HG03378 (cell line): Measurements from ENCODE around the gene KCNK1.
"Not testable (repeated sequence)": the region's sequence is repeated elsewhere in the genome, so short reads cannot be mapped to it uniquely, and the experiment has no call there.

ENCODE experiments used
- ATAC-seq: cut with Tn5 transposase; IDR thresholded peaks from one replicate; pipeline ENCODE4 v1.9.1; 2021; ENCODE audit warnings: mild to moderate bottlenecking, moderate library complexity; ENCODE audit not compliant: unreplicated experiment

The KCNK1 gene

GRCh38 chr1:233607252-233608119 is 6.4 kb upstream of the KCNK1 start:
- no peak for ATAC-seq

- no peak for ATAC-seq
These were observed 4.9 kb upstream of the KCNK1 start for GRCh38 chr1:233608988-233609387.

GRCh38 chr1:233609926-233610325 is 4.0 kb upstream of the KCNK1 start:
- no peak for ATAC-seq

- ATAC-seq = no peak
These were observed 3.3 kb upstream of the KCNK1 start for GRCh38 chr1:233610628-233611027.

- ATAC-seq = not testable (repeated sequence)
These were observed 2.5 kb upstream of the KCNK1 start for GRCh38 chr1:233611363-233611762.

- no peak for ATAC-seq
These were observed 352 bp downstream of the KCNK1 start for GRCh38 chr1:233614173-233614742.

- no peak for ATAC-seq
These were observed 1.0 kb downstream of the KCNK1 start for GRCh38 chr1:233614743-233615521.

- no peak for ATAC-seq
These were observed 1.7 kb downstream of the KCNK1 start for GRCh38 chr1:233615571-233615970.

GRCh38 chr1:233617025-233617424 is 3.1 kb downstream of the KCNK1 start:
- no peak for ATAC-seq

- ATAC-seq = not testable (repeated sequence)
These were observed 5.5 kb downstream of the KCNK1 start for GRCh38 chr1:233619414-233619813.

- ATAC-seq = no peak
These were observed 6.2 kb downstream of the KCNK1 start for GRCh38 chr1:233620065-233620464.

- ATAC-seq = no peak
These were observed 8.0 kb downstream of the KCNK1 start for GRCh38 chr1:233621923-233622322.

- no peak for ATAC-seq
These were observed 10.4 kb downstream of the KCNK1 start for GRCh38 chr1:233624289-233624688.

GRCh38 chr1:233625087-233625486 is 11.2 kb downstream of the KCNK1 start:
- ATAC-seq = no peak

- no peak for ATAC-seq
These were observed 11.6 kb downstream of the KCNK1 start for GRCh38 chr1:233625510-233625981.

GRCh38 chr1:233627376-233627775 is 13.5 kb downstream of the KCNK1 start:
- ATAC-seq = no peak

GRCh38 chr1:233627823-233628222 is 13.9 kb downstream of the KCNK1 start:
- no peak for ATAC-seq

- ATAC-seq = no peak
These were observed 15.5 kb downstream of the KCNK1 start for GRCh38 chr1:233629305-233629935.

- no peak for ATAC-seq
These were observed 18.0 kb downstream of the KCNK1 start for GRCh38 chr1:233631810-233632405.

GRCh38 chr1:233632436-233632835 is 18.5 kb downstream of the KCNK1 start:
- ATAC-seq = no peak
